CD4-positive, alpha-beta T cell treated with Interleukin-2 at 100 ng/mL for 4 hours (primary cell): Measurements from ENCODE around the gene SOWAHA.
"Not testable (repeated sequence)": the region's sequence is repeated elsewhere in the genome, so short reads cannot be mapped to it uniquely, and the experiment has no call there.

Source experiments
- DNase-seq: peaks from one replicate; pipeline ENCODE4 v3.0.0-alpha.2; 2020; ENCODE audit warnings: low spot score

Gene SOWAHA

GRCh38 chr5:132778129-132778528 is 35.0 kb upstream of the SOWAHA start:
- DNase-seq, result no peak

- DNase-seq, result no peak
Observed at GRCh38 chr5:132778856-132779255, 34.2 kb upstream of the SOWAHA start.

- DNase-seq, result no peak
Observed at GRCh38 chr5:132779961-132780360, 33.1 kb upstream of the SOWAHA start.

GRCh38 chr5:132780577-132780976 is 32.5 kb upstream of the SOWAHA start:
- no peak for DNase-seq

- DNase-seq, result no peak
Observed at GRCh38 chr5:132781029-132781428, 32.1 kb upstream of the SOWAHA start.

GRCh38 chr5:132782101-132782500 is 31.0 kb upstream of the SOWAHA start:
- no peak for DNase-seq

- DNase-seq, result no peak
Observed at GRCh38 chr5:132785365-132785764, 27.7 kb upstream of the SOWAHA start.

- no peak for DNase-seq
Observed at GRCh38 chr5:132785864-132786263, 27.2 kb upstream of the SOWAHA start.

- no peak for DNase-seq
Observed at GRCh38 chr5:132787076-132787475, 26.0 kb upstream of the SOWAHA start.

- no peak for DNase-seq
Observed at GRCh38 chr5:132788508-132788907, 24.6 kb upstream of the SOWAHA start.

GRCh38 chr5:132788990-132789886 is 23.9 kb upstream of the SOWAHA start:
- no peak for DNase-seq

GRCh38 chr5:132790201-132790865 is 22.8 kb upstream of the SOWAHA start:
- no peak for DNase-seq

- DNase-seq, result no peak
Observed at GRCh38 chr5:132791026-132791425, 22.1 kb upstream of the SOWAHA start.

GRCh38 chr5:132797651-132798050 is 15.5 kb upstream of the SOWAHA start:
- no peak for DNase-seq

- DNase-seq, result no peak
Observed at GRCh38 chr5:132799392-132799791, 13.7 kb upstream of the SOWAHA start.

- DNase-seq, result no peak
Observed at GRCh38 chr5:132800545-132800944, 12.6 kb upstream of the SOWAHA start.

- DNase-seq, result no peak
Observed at GRCh38 chr5:132802044-132802684, 10.9 kb upstream of the SOWAHA start.

GRCh38 chr5:132802685-132803066 is 10.4 kb upstream of the SOWAHA start:
- DNase-seq, result not testable (repeated sequence)

GRCh38 chr5:132804219-132804618 is 8.9 kb upstream of the SOWAHA start:
- DNase-seq, result not testable (repeated sequence)

GRCh38 chr5:132805872-132806271 is 7.2 kb upstream of the SOWAHA start:
- DNase-seq, result not testable (repeated sequence)

GRCh38 chr5:132806804-132807162 is 6.3 kb upstream of the SOWAHA start:
- not testable (repeated sequence) for DNase-seq

GRCh38 chr5:132807163-132807838 is 5.8 kb upstream of the SOWAHA start:
- no peak for DNase-seq
